SU-DHL-6 (cell line): ENCODE data around the gene NOS1AP.

ENCODE experiments used
- EZH2phosphoT487 ChIP-seq: fragments of 200-600 bp; sonication (generic), shearing (Covaris generic); conservative IDR thresholded peaks from 2 replicates; pipeline ENCODE4 v1.6.1; 2018; ENCODE audit warnings: mild to moderate bottlenecking, antibody characterized with exemption, low read length, moderate library complexity, mixed read lengths
- TF ChIP-seq, protein P1 (sequence below): fragments of 200-600 bp; sonication (generic); IDR thresholded peaks from one replicate; pipeline ENCODE4 v1.5.1; 2017; ENCODE audit warnings: antibody characterized with exemption, mild to moderate bottlenecking, low read length, moderate library complexity; ENCODE audit not compliant: insufficient read depth, poor library complexity, severe bottlenecking

DNA sequence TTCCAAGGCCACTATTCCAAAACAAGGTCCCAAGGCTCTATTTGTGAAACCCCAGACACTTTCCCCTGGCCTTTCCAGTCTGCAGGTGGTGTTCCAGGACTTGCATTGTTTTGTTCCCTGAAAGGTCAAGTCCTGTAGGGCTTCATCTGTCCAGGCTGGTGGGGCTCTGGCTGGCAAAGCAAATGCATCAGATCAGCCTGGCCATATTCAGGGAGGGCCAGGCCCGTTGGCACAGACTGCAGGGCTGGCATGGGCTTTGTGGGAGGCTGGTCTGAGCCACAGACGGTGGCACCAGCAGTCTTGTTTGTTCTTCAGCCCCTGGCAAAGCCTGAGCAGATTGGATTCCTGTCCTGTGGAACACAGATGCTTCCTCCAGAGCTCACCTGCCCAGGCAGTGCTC lies 214.2 kb downstream of the NOS1AP start:
- TF ChIP-seq, protein P1, sequence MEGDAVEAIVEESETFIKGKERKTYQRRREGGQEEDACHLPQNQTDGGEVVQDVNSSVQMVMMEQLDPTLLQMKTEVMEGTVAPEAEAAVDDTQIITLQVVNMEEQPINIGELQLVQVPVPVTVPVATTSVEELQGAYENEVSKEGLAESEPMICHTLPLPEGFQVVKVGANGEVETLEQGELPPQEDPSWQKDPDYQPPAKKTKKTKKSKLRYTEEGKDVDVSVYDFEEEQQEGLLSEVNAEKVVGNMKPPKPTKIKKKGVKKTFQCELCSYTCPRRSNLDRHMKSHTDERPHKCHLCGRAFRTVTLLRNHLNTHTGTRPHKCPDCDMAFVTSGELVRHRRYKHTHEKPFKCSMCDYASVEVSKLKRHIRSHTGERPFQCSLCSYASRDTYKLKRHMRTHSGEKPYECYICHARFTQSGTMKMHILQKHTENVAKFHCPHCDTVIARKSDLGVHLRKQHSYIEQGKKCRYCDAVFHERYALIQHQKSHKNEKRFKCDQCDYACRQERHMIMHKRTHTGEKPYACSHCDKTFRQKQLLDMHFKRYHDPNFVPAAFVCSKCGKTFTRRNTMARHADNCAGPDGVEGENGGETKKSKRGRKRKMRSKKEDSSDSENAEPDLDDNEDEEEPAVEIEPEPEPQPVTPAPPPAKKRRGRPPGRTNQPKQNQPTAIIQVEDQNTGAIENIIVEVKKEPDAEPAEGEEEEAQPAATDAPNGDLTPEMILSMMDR, result no peak
- no peak for TF ChIP-seq EZH2phosphoT487
